ENCODE data around the gene AP2A2. TPM values are rescaled to one million over a fixed set of nuclear protein-coding genes. Genes with fewer than 3 reads are reported as not detected.

Gene AP2A2
- total RNA-seq, 1 experiment from 2014 or later, result 92.9 TPM

- Mint-ChIP-seq H3K36me3 (ENCODE audit: insufficient read depth, unreplicated experiment) (peaks cover 27% of the 10 kb centered on the region), H3K27ac (ENCODE audit: unreplicated experiment) (peak overlapping the region; percentile 58), H3K27me3 (ENCODE audit: unreplicated experiment) (no peaks in the 10 kb centered on the region), H3K4me3 (ENCODE audit: low read depth, unreplicated experiment) (peak overlapping the region; percentile 56), H3K9me3 (ENCODE audit: low read depth, unreplicated experiment) (no peaks in the 10 kb centered on the region), H3K4me1 (ENCODE audit: low read depth, unreplicated experiment) (peaks cover 36% of the 10 kb centered on the region)
- no peak for TF ChIP-seq CTCF (IDR thresholded peaks at IDR 0.05; ENCODE audit: unreplicated experiment)
- intact Hi-C loops (cut with micrococcal nuclease; ENCODE audit: unreplicated experiment), result no loop called here
- CTCF ChIA-PET, result interaction anchor here (0.6 to 0.8 kb wide), 2 partner anchors 22 to 420 kb away, joined by 3 read pairs; no protein-coding TSS in a partner anchor
- peak; percentile 59 for DNase-seq
- no TSS peak for BruUV-seq (replicated peaks)
These were observed 29.7 kb downstream of the AP2A2 start for GRCh38 chr11:955154-956063.

GRCh38 chr11:957212-957920 is 31.7 kb downstream of the AP2A2 start:
- CTCF ChIA-PET, result interaction anchor here (0.6 kb wide), 1 partner anchor 41 kb away, joined by 3 read pairs; no protein-coding TSS in a partner anchor

GRCh38 chr11:958101-958500 is 32.4 kb downstream of the AP2A2 start:
- DNase-seq, result no peak
- CTCF ChIA-PET, result no interaction called here
- no peak overlapping the region for H3K4me3 Mint-ChIP-seq (ENCODE audit: low read depth, unreplicated experiment)
- intact Hi-C loops (cut with micrococcal nuclease; ENCODE audit: unreplicated experiment), result no loop called here
- H3K27ac Mint-ChIP-seq (ENCODE audit: unreplicated experiment), result no peak overlapping the region
- no peaks in the 10 kb centered on the region for H3K9me3 Mint-ChIP-seq (ENCODE audit: low read depth, unreplicated experiment)
- H3K36me3 Mint-ChIP-seq (ENCODE audit: insufficient read depth, unreplicated experiment), result peaks cover 35% of the 10 kb centered on the region
- no TSS peak for BruUV-seq (replicated peaks)
- TF ChIP-seq CTCF (IDR thresholded peaks at IDR 0.05; ENCODE audit: unreplicated experiment), result no peak
- H3K4me1 Mint-ChIP-seq (ENCODE audit: low read depth, unreplicated experiment), result peaks cover 31% of the 10 kb centered on the region
- H3K27me3 Mint-ChIP-seq (ENCODE audit: unreplicated experiment), result no peaks in the 10 kb centered on the region

More at GRCh38 chr11:957212-957920, 31.7 kb downstream of the AP2A2 start:
- peaks cover 36% of the 10 kb centered on the region for H3K4me1 Mint-ChIP-seq (ENCODE audit: low read depth, unreplicated experiment)
- H3K4me3 Mint-ChIP-seq (ENCODE audit: low read depth, unreplicated experiment), result no peak overlapping the region
- BruUV-seq (replicated peaks), result no TSS peak
- DNase-seq, result no peak
- peaks cover 41% of the 10 kb centered on the region for H3K36me3 Mint-ChIP-seq (ENCODE audit: insufficient read depth, unreplicated experiment)
- H3K9me3 Mint-ChIP-seq (ENCODE audit: low read depth, unreplicated experiment), result no peaks in the 10 kb centered on the region
- intact Hi-C loops (cut with micrococcal nuclease; ENCODE audit: unreplicated experiment), result no loop called here
- no peaks in the 10 kb centered on the region for H3K27me3 Mint-ChIP-seq (ENCODE audit: unreplicated experiment)
- no peak for TF ChIP-seq CTCF (IDR thresholded peaks at IDR 0.05; ENCODE audit: unreplicated experiment)
- H3K27ac Mint-ChIP-seq (ENCODE audit: unreplicated experiment), result no peak overlapping the region

- H3K27ac Mint-ChIP-seq (ENCODE audit: unreplicated experiment), result no peak overlapping the region
- CTCF ChIA-PET, result no interaction called here
- H3K4me1 Mint-ChIP-seq (ENCODE audit: low read depth, unreplicated experiment), result peaks cover 21% of the 10 kb centered on the region
- peaks cover 32% of the 10 kb centered on the region for H3K36me3 Mint-ChIP-seq (ENCODE audit: insufficient read depth, unreplicated experiment)
- DNase-seq, result no peak
- H3K4me3 Mint-ChIP-seq (ENCODE audit: low read depth, unreplicated experiment), result no peak overlapping the region
- H3K27me3 Mint-ChIP-seq (ENCODE audit: unreplicated experiment), result no peaks in the 10 kb centered on the region
- no peak for TF ChIP-seq CTCF (IDR thresholded peaks at IDR 0.05; ENCODE audit: unreplicated experiment)
- no peaks in the 10 kb centered on the region for H3K9me3 Mint-ChIP-seq (ENCODE audit: low read depth, unreplicated experiment)
- intact Hi-C loops (cut with micrococcal nuclease; ENCODE audit: unreplicated experiment), result no loop called here
- BruUV-seq (replicated peaks), result no TSS peak
These were observed 33.4 kb downstream of the AP2A2 start for GRCh38 chr11:959027-959426.
